Body of pancreas (tissue), 4 donors: ENCODE results near the gene TMEM127. TPM values are rescaled to one million over a fixed set of nuclear protein-coding genes. Genes with fewer than 3 reads are reported as not detected.
"Not testable (repeated sequence)": the region's sequence is repeated elsewhere in the genome, so short reads cannot be mapped to it uniquely, and the experiment has no call there.

Experiments
- ATAC-seq: fragments of 150-250 bp; one replicate; pipeline ENCODE4 v1.9.1; 2016
- DNase-seq, 4 donors: peaks; one replicate each; pipeline ENCODE4 v3.0.0-alpha.2; 2019
- H3K27ac ChIP-seq, 4 donors: fragments of 200-600 bp; sonication (generic); 1 replicate in 3 of 4; 2 replicates in 1 of 4; pipeline versions ENCODE4 v1.5.1 to v1.6.1; 2016 to 2019; ENCODE audit warnings: mild to moderate bottlenecking in 1 of 4, mixed read lengths in 1 of 4, moderate library complexity in 1 of 4
- H3K27me3 ChIP-seq, 2 donors: fragments of 200-600 bp; sonication (generic); one replicate each; pipeline ENCODE4 v1.6.0; 2016; ENCODE audit warnings: mild to moderate bottlenecking in 1 of 2
- H3K36me3 ChIP-seq, 2 donors: fragments of 200-600 bp; sonication (generic); replicated peaks in 1 of 2; 2 replicates each; pipeline ENCODE4 v1.5.1; 2016; ENCODE audit warnings: low read depth in 2 of 2; ENCODE audit not compliant: insufficient read depth in 1 of 2
- H3K4me1 ChIP-seq: fragments of 200-600 bp; sonication (generic); one replicate; pipeline ENCODE4 v1.6.0; 2016
- H3K4me3 ChIP-seq, 2 donors: fragments of 200-600 bp; sonication (generic); 1 replicate in 1 of 2; 2 replicates in 1 of 2; pipeline ENCODE4 v1.5.1; 2016 to 2019
- H3K9me3 ChIP-seq, 3 donors: fragments of 200-600 bp; sonication (generic); 1 replicate in 2 of 3; 2 replicates in 1 of 3; pipeline ENCODE4 v1.5.1; 2016
- CTCF ChIP-seq, 7 experiments: fragments of 450-650 bp in 4 of 7; fragments of 200-600 bp in 3 of 7; sonication (generic) in 3 of 7; IDR thresholded peaks; one replicate each; pipeline ENCODE4 v1.5.1; 2016 to 2019; ENCODE audit warnings: antibody characterized with exemption in 7 of 7
- POLR2A ChIP-seq, 3 donors: fragments of 450-650 bp; IDR thresholded peaks; one replicate each; pipeline ENCODE4 v1.6.1; 2016; ENCODE audit warnings: antibody characterized with exemption in 3 of 3, mild to moderate bottlenecking in 2 of 3
- WGBS, 2 donors: methylation state at CpG; one replicate each; pipeline ENCODE4 v1.1.5; 2017; 5-methylcytosine and 5-hydroxymethylcytosine counted together
- intact Hi-C: fragments of 100-400 bp; cut with DNase I; formaldehyde crosslinking; loops from one replicate; pipeline ENCODE4 v1.15.1; 2023
- total RNA-seq, 2 donors: library from RNA; depleted of rRNA; stranded (reverse); fragments of >200 nt; gene quantifications; one replicate each; pipeline ENCODE4 v1.1.0, GENCODE V29; 2016

Gene TMEM127
- total RNA-seq, 2 donors from 2014 or later: 22.1 to 33.5 TPM

GRCh38 chr2:96236882-96237281 is 28.9 kb downstream of the TMEM127 start:
- Histone ChIP-seq H3K4me3 (no peak overlapping the region), H3K27ac (no peak overlapping the region), H3K9me3 (no peaks in the 10 kb centered on the region), H3K4me1 (no peaks in the 10 kb centered on the region), H3K36me3 (no peaks in the 10 kb centered on the region), H3K27me3 (no peaks in the 10 kb centered on the region)
- intact Hi-C loops: no loop called here
- no peak for TF ChIP-seq CTCF (IDR thresholded peaks at IDR 0.05)
- no peak for TF ChIP-seq POLR2A (IDR thresholded peaks at IDR 0.05)
- DNase-seq (no peak), ATAC-seq (no peak)
- 100% methylated on average over 1 of the region's 1 CpG for WGBS, 2 donors

GRCh38 chr2:96233880-96234316 is 31.9 kb downstream of the TMEM127 start:
- 87 to 93% methylated on average over 4 of the region's 4 CpGs for WGBS, 2 donors
- H3K4me1 ChIP-seq: no peaks in the 10 kb centered on the region
- H3K36me3 ChIP-seq: no peaks in the 10 kb centered on the region
- H3K27me3 ChIP-seq: no peaks in the 10 kb centered on the region
- H3K27ac ChIP-seq: no peak overlapping the region
- intact Hi-C loops: no loop called here
- no peaks in the 10 kb centered on the region for H3K9me3 ChIP-seq
- TF ChIP-seq POLR2A (IDR thresholded peaks at IDR 0.05) (no peak), CTCF (IDR thresholded peaks at IDR 0.05) (no peak)
- H3K4me3 ChIP-seq: no peak overlapping the region
- DNase-seq (no peak), ATAC-seq (no peak)

GRCh38 chr2:96233436-96233835 is 32.4 kb downstream of the TMEM127 start:
- Histone ChIP-seq H3K4me3 (no peak overlapping the region), H3K4me1 (no peaks in the 10 kb centered on the region), H3K36me3 (no peaks in the 10 kb centered on the region), H3K27me3 (no peaks in the 10 kb centered on the region), H3K9me3 (no peaks in the 10 kb centered on the region), H3K27ac (no peak overlapping the region)
- 87 to 90% methylated on average over 6 of the region's 6 CpGs for WGBS, 2 donors
- ATAC-seq: no peak
- intact Hi-C loops: no loop called here
- TF ChIP-seq POLR2A (IDR thresholded peaks at IDR 0.05) (no peak), CTCF (IDR thresholded peaks at IDR 0.05) (no peak)
- DNase-seq: no peak

- TF ChIP-seq CTCF (IDR thresholded peaks at IDR 0.05) (no peak), POLR2A (IDR thresholded peaks at IDR 0.05) (no peak)
- no peak for DNase-seq
- WGBS, 2 donors: 85 to 94% methylated on average over 4 of the region's 4 CpGs
Measured at GRCh38 chr2:96231316-96231715, 34.5 kb downstream of the TMEM127 start.

GRCh38 chr2:96225016-96225533 is 40.7 kb downstream of the TMEM127 start:
- 58 to 69% methylated on average over 3 of the region's 3 CpGs for WGBS, 2 donors
- H3K4me1 ChIP-seq: peaks cover 3% of the 10 kb centered on the region
- H3K27ac ChIP-seq: no peak overlapping the region
- no peaks in the 10 kb centered on the region for H3K36me3 ChIP-seq
- DNase-seq (no peak), ATAC-seq (no peak)
- TF ChIP-seq CTCF (IDR thresholded peaks at IDR 0.05): no peak
- no peak for TF ChIP-seq POLR2A (IDR thresholded peaks at IDR 0.05)
- intact Hi-C loops: no loop called here
- H3K4me3 ChIP-seq: no peak overlapping the region
- no peaks in the 10 kb centered on the region for H3K9me3 ChIP-seq
- no peaks in the 10 kb centered on the region for H3K27me3 ChIP-seq

More at GRCh38 chr2:96231316-96231715, 34.5 kb downstream of the TMEM127 start:
- H3K9me3 ChIP-seq: no peaks in the 10 kb centered on the region
- no peaks in the 10 kb centered on the region for H3K36me3 ChIP-seq
- ATAC-seq: no peak
- no peaks in the 10 kb centered on the region for H3K27me3 ChIP-seq
- intact Hi-C loops: no loop called here
- no peak overlapping the region for H3K4me3 ChIP-seq
- H3K27ac ChIP-seq: no peak overlapping the region
- no peaks in the 10 kb centered on the region for H3K4me1 ChIP-seq

GRCh38 chr2:96221106-96221505 is 44.7 kb downstream of the TMEM127 start:
- H3K4me3 ChIP-seq, H3K27me3 ChIP-seq, H3K9me3 ChIP-seq, H3K27ac ChIP-seq, intact Hi-C loops, H3K4me1 ChIP-seq, H3K36me3 ChIP-seq, DNase-seq, ATAC-seq: not testable (repeated sequence)
- 58 to 74% methylated on average over 1 of the region's 1 CpG for WGBS, 2 donors

GRCh38 chr2:96219959-96220358 is 45.8 kb downstream of the TMEM127 start:
- ATAC-seq, H3K27me3 ChIP-seq, H3K4me3 ChIP-seq, H3K36me3 ChIP-seq, intact Hi-C loops, H3K4me1 ChIP-seq, H3K27ac ChIP-seq, H3K9me3 ChIP-seq, DNase-seq: not testable (repeated sequence)
- WGBS, 2 donors: 28 to 53% methylated on average over 2 to 4 of the region's 4 CpGs
